ENCODE measurements around the gene CDH5. TPM values are rescaled to one million over a fixed set of nuclear protein-coding genes. Genes with fewer than 3 reads are reported as not detected.

CDH5 gene
- total and polyA plus RNA-seq, 2 donors (not counting 3 experiments of a cell fraction or from before 2014, with no cell fraction given) = 765 to 815 TPM

DNA sequence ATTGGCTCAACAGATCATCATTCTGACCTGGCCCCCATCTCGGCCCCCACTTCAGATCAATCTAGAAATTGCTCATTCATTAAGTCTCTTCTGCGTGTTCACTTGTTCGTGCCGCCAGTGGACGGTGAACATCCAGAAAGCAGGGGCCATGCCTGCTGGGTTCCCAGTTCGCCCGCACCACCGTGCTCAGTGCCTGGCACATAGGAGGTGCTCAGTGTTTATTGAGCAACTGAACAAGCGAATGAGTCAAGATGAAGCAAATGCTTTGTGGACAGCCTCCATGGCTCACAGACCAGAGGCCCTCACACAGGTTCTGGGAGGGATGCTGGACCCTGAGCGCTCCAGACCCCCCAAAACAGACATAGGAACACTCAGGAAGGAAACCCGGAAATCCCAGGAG, 74.5 kb downstream of the CDH5 start:
- Histone ChIP-seq H3K9me1 (replicated peaks; ENCODE audit: control insufficient read depth, extremely low read depth, insufficient read depth, low read length) (no peaks in the 10 kb centered on the region), H3K79me2 (ENCODE audit: control insufficient read depth, insufficient read depth, low read length) (no peaks in the 10 kb centered on the region), H3K4me1 (ENCODE audit: control insufficient read depth, extremely low read depth, insufficient read depth, low read length) (no peaks in the 10 kb centered on the region), H4K20me1 (replicated peaks; ENCODE audit: control insufficient read depth, extremely low read depth, insufficient read depth, low read length) (no peaks in the 10 kb centered on the region), H3K4me2 (ENCODE audit: insufficient read depth, low read length) (no peak overlapping the region), H3K36me3 (ENCODE audit: control insufficient read depth in 2 of 2, extremely low read depth in 1 of 2, insufficient read depth in 2 of 2, low read length in 2 of 2) (no peaks in the 10 kb centered on the region), H3K27ac (ENCODE audit: insufficient read depth, low read depth, low read length) (no peak overlapping the region), H3K9me3 (replicated peaks; ENCODE audit: control insufficient read depth, insufficient read depth, low read length) (no peaks in the 10 kb centered on the region), H3K27me3 (ENCODE audit: control insufficient read depth in 2 of 2, insufficient read depth in 2 of 2, low read length in 2 of 2) (peaks cover 4 to 14% of the 10 kb centered on the region in 2 experiments), H3K4me3 (replicated peaks in 1 of 3; ENCODE audit: insufficient read depth in 1 of 3, low read depth in 1 of 3, low read length in 3 of 3) (no peak overlapping the region), H2AFZ (ENCODE audit: low read depth, low read length) (no peak overlapping the region), H3K9ac (replicated peaks; ENCODE audit: extremely low read depth, insufficient read depth, low read length) (no peak overlapping the region)
- POLR2A ChIA-PET = no interaction called here
- CTCF ChIA-PET = interaction anchor here (1.2 kb wide), 1 partner anchor 34 kb away, joined by 3 read pairs; no protein-coding TSS in a partner anchor
- dilution Hi-C loops (cut with MboI; ENCODE audit: extremely low pct_ligation_motif_present, low sequenced_read_pairs) = no loop called here
- TF ChIP-seq JUN (IDR thresholded peaks at IDR 0.05; ENCODE audit: borderline replicate concordance, insufficient read depth, insufficient read length, low read depth) (no peak), FOS (IDR thresholded peaks at IDR 0.05; ENCODE audit: borderline replicate concordance, insufficient read depth, low read length) (no peak), EZH2 (IDR thresholded peaks at IDR 0.05; ENCODE audit: borderline replicate concordance, low read depth, low read length, severe bottlenecking) (no peak), POLR2AphosphoS5 (IDR thresholded peaks at IDR 0.05; ENCODE audit: insufficient read depth, low read depth, low read length) (no peak), MYC (IDR thresholded peaks at IDR 0.05; ENCODE audit: low read depth, low read length) (no peak), POLR2A (IDR thresholded peaks at IDR 0.05; ENCODE audit: low read depth, low read length) (no peak), GATA2 (IDR thresholded peaks at IDR 0.05; ENCODE audit: insufficient read depth, insufficient read length, low read depth, low read length) (no peak)
- TF ChIP-seq, protein P1, sequence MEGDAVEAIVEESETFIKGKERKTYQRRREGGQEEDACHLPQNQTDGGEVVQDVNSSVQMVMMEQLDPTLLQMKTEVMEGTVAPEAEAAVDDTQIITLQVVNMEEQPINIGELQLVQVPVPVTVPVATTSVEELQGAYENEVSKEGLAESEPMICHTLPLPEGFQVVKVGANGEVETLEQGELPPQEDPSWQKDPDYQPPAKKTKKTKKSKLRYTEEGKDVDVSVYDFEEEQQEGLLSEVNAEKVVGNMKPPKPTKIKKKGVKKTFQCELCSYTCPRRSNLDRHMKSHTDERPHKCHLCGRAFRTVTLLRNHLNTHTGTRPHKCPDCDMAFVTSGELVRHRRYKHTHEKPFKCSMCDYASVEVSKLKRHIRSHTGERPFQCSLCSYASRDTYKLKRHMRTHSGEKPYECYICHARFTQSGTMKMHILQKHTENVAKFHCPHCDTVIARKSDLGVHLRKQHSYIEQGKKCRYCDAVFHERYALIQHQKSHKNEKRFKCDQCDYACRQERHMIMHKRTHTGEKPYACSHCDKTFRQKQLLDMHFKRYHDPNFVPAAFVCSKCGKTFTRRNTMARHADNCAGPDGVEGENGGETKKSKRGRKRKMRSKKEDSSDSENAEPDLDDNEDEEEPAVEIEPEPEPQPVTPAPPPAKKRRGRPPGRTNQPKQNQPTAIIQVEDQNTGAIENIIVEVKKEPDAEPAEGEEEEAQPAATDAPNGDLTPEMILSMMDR (IDR thresholded peaks at IDR 0.05; ENCODE audit: extremely low read depth in 1 of 2, insufficient read depth in 1 of 2, low read depth in 1 of 2, low read length in 2 of 2) = no peak
- TF ChIP-seq, protein P2, sequence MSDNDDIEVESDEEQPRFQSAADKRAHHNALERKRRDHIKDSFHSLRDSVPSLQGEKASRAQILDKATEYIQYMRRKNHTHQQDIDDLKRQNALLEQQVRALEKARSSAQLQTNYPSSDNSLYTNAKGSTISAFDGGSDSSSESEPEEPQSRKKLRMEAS (IDR thresholded peaks at IDR 0.05; ENCODE audit: insufficient read depth, insufficient read length) = no peak
- no peak for DNase-seq (ENCODE audit: low read depth, low spot score)
- FAIRE-seq = no peak
- no TSS peak for BruUV-seq (replicated peaks)
- intact Hi-C loops (cut with micrococcal nuclease) = no loop called here

Measured in endothelial cell of umbilical vein (primary cell).